ENCODE data around the gene DNAL1. TPM values are rescaled to one million over a fixed set of nuclear protein-coding genes. Genes with fewer than 3 reads are reported as not detected.

DNAL1 gene
- total and polyA plus RNA-seq, 2 of the 4 experiments (the other 2 are of a cell fraction): 4.5 to 5.4 TPM

GRCh38 chr14:73684627-73685026 lies 39.8 kb downstream of the DNAL1 start:
- no peak for ATAC-seq (ENCODE audit: low read depth)
- H3K36me3 ChIP-seq (ENCODE audit: control insufficient read depth, insufficient read depth, low read length): peaks cover 5% of the 10 kb centered on the region; the same call in 1 of the 2 replicates
- no peaks in the 10 kb centered on the region for H3K9me3 ChIP-seq (ENCODE audit: control insufficient read depth, insufficient read depth, low read length)
- no peak overlapping the region for H2AK9ac ChIP-seq (replicated peaks; ENCODE audit: low read depth, low read length, poor library complexity)
- no peak overlapping the region for H3K23ac ChIP-seq (ENCODE audit: low read depth, low read length)
- H3K79me1 ChIP-seq (ENCODE audit: low read depth in 1 of 2, low read length in 2 of 2): no peaks in the 10 kb centered on the region
- no peak overlapping the region for H4K5ac ChIP-seq (ENCODE audit: low read depth, low read length)
- POLR2A ChIA-PET (ENCODE audit: unreplicated experiment): no interaction called here
- in situ Hi-C loops (cut with MboI; ENCODE audit: low sequenced_read_pairs) (no loop called here), intact Hi-C loops (cut with micrococcal nuclease) (no loop called here), dilution Hi-C loops (cut with HindIII; ENCODE audit: low sequenced_read_pairs, unreplicated experiment) (no loop called here)
- H3K4ac ChIP-seq (ENCODE audit: low read depth, low read length): no peak overlapping the region
- H3K4me1 ChIP-seq (ENCODE audit: control insufficient read depth, insufficient read depth, low read length): no peaks in the 10 kb centered on the region
- H2BK120ac ChIP-seq (ENCODE audit: low read depth, low read length): no peak overlapping the region
- H3K4me2 ChIP-seq (ENCODE audit: low read depth, low read length): no peak overlapping the region
- H3K27ac ChIP-seq (ENCODE audit: insufficient read depth, low read length): no peak overlapping the region
- H2AK5ac ChIP-seq (ENCODE audit: low read depth, low read length): no peak overlapping the region
- H3K9ac ChIP-seq (ENCODE audit: low read depth, low read length): no peak overlapping the region
- TF ChIP-seq ELK1 (IDR thresholded peaks at IDR 0.05; ENCODE audit: borderline replicate concordance, low read depth, low read length): no peak
- no peak for TF ChIP-seq CTCF (conservative IDR thresholded peaks at IDR 0.05; ENCODE audit: low read depth, low read length)
- TF ChIP-seq FOS (IDR thresholded peaks at IDR 0.05; ENCODE audit: low read depth, low read length): no peak
- no peak for TF ChIP-seq CHD1 (IDR thresholded peaks at IDR 0.05; ENCODE audit: low read depth, low read length)
- TF ChIP-seq MXI1 (IDR thresholded peaks at IDR 0.05; ENCODE audit: borderline replicate concordance, low read depth, low read length): no peak
- TF ChIP-seq CEBPB (IDR thresholded peaks at IDR 0.05; ENCODE audit: low read depth, low read length): no peak
- TF ChIP-seq RFX5 (IDR thresholded peaks at IDR 0.05; ENCODE audit: low read depth, low read length): no peak
- no peak for TF ChIP-seq RCOR1 (IDR thresholded peaks at IDR 0.05; ENCODE audit: insufficient replicate concordance, low read length)
- no peak for TF ChIP-seq POLR2A (IDR thresholded peaks at IDR 0.05; ENCODE audit: low read depth, low read length)
- no peak for TF ChIP-seq MAFK (IDR thresholded peaks at IDR 0.05; ENCODE audit: low read depth, low read length)
- TF ChIP-seq NFE2L2 (IDR thresholded peaks at IDR 0.05; ENCODE audit: low read depth, low read length): no peak
- TF ChIP-seq RAD21 (IDR thresholded peaks at IDR 0.05; ENCODE audit: low read length): no peak
- no peak for TF ChIP-seq USF2 (IDR thresholded peaks at IDR 0.05; ENCODE audit: low read depth, low read length)
- no peak for TF ChIP-seq MAZ (IDR thresholded peaks at IDR 0.05; ENCODE audit: borderline replicate concordance, low read depth, low read length)
- TF ChIP-seq SMC3 (IDR thresholded peaks at IDR 0.05; ENCODE audit: low read depth, low read length): no peak
- TF ChIP-seq BHLHE40 (IDR thresholded peaks at IDR 0.05; ENCODE audit: low read depth, low read length): no peak
- H3K9me1 ChIP-seq (ENCODE audit: insufficient read depth, low read length): no peaks in the 10 kb centered on the region; the same call in 1 of the 2 replicates
- 75% methylated on average over 1 of the region's 5 CpGs; no CpG with 5 or more reads in 1 of the 2 experiments for WGBS, 2 experiments (ENCODE audit: extremely low coverage in 2 of 2, insufficient read length in 1 of 2)
- no peak overlapping the region for H3K18ac ChIP-seq (ENCODE audit: low read depth, low read length)
- DNase-seq: no peak
- H3K27me3 ChIP-seq (ENCODE audit: control insufficient read depth, insufficient read depth, low read length): no peaks in the 10 kb centered on the region
- H4K20me1 ChIP-seq (ENCODE audit: insufficient read depth, low read length): no peaks in the 10 kb centered on the region
- CTCF ChIA-PET: no interaction called here
- H2BK5ac ChIP-seq (ENCODE audit: low read depth, low read length, poor library complexity, severe bottlenecking): no peak overlapping the region
- H2BK20ac ChIP-seq (ENCODE audit: low read depth, low read length): no peak overlapping the region
- BruUV-seq (replicated peaks): no TSS peak
- H2AFZ ChIP-seq (replicated peaks; ENCODE audit: low read length, poor library complexity): no peak overlapping the region
- no peak overlapping the region for H4K8ac ChIP-seq (ENCODE audit: low read depth in 2 of 2, low read length in 2 of 2)
- H3K56ac ChIP-seq (ENCODE audit: extremely low read depth, insufficient read depth, low read length): no peak overlapping the region
- H3K4me3 ChIP-seq (ENCODE audit: insufficient read depth, low read depth, low read length): no peak overlapping the region
- no peak overlapping the region for H2BK15ac ChIP-seq (ENCODE audit: low read depth, low read length)
- no peak overlapping the region for H3K14ac ChIP-seq (replicated peaks; ENCODE audit: low read depth, low read length)
- no peak overlapping the region for H4K91ac ChIP-seq (ENCODE audit: insufficient read depth, low read depth, low read length)

All from IMR-90 (cell line).